BLaER1 (cell line): ENCODE measurements around the gene NLGN3.

Source experiments
- H3K27ac ChIP-seq: shearing (Covaris generic); formaldehyde crosslinking; 2 replicates; pipeline ENCODE4 v1.8.1; 2022
- H3K27me3 ChIP-seq: shearing (Covaris generic); formaldehyde crosslinking; 2 replicates; pipeline ENCODE4 v1.8.1; 2022
- H3K36me3 ChIP-seq: shearing (Covaris generic); formaldehyde crosslinking; 2 replicates; pipeline ENCODE4 v1.8.1; 2022
- H3K4me1 ChIP-seq: shearing (Covaris generic); formaldehyde crosslinking; 2 replicates; pipeline ENCODE4 v1.8.1; 2022
- H3K4me2 ChIP-seq: shearing (Covaris generic); formaldehyde crosslinking; 2 replicates; pipeline ENCODE4 v1.8.1; 2022
- H3K4me3 ChIP-seq: shearing (Covaris generic); formaldehyde crosslinking; 2 replicates; pipeline ENCODE4 v1.8.1; 2022
- H3K9ac ChIP-seq: shearing (Covaris generic); formaldehyde crosslinking; 2 replicates; pipeline ENCODE4 v1.8.1; 2022
- H3K9me3 ChIP-seq: shearing (Covaris generic); formaldehyde crosslinking; 2 replicates; pipeline ENCODE4 v1.8.1; 2022
- H4K20me1 ChIP-seq: shearing (Covaris generic); formaldehyde crosslinking; 2 replicates; pipeline ENCODE4 v1.8.1; 2022
- Cebpa-rat ChIP-seq: shearing (Covaris generic); IDR thresholded peaks from 2 replicates; pipeline ENCODE4 v1.8.1; 2022

Gene NLGN3

DNA sequence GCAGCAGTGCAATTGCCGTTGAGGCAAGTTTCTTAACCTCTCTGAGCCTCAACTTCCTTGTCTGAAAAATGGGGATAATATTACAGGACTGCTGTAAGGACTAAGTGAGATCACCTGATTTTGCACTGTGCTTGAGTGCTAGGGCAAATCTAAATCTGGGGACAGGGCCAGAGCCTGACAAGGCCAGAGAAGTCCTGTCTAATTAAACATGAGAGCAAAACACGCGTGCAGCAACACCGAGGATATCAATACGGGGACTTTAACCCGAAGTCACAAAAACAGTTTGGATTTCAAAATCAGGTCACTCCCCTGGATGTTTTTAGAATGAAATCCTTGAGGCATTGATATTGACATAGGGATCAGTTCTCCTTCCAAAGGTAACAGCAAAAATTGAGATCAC, 72.7 kb downstream of the NLGN3 start:
- H3K9ac ChIP-seq: no peak overlapping the region
- H3K27ac ChIP-seq: no peak overlapping the region
- H3K4me1 ChIP-seq: no peaks in the 10 kb centered on the region
- H4K20me1 ChIP-seq: no peaks in the 10 kb centered on the region
- no peaks in the 10 kb centered on the region for H3K9me3 ChIP-seq
- no peak overlapping the region for H3K4me3 ChIP-seq
- no peaks in the 10 kb centered on the region for H3K36me3 ChIP-seq
- H3K27me3 ChIP-seq: peaks cover 36% of the 10 kb centered on the region
- no peak overlapping the region for H3K4me2 ChIP-seq
- no peak for TF ChIP-seq Cebpa-rat
